Spleen (tissue), 11 donors: ENCODE measurements around the gene SUCLA2. TPM values are rescaled to one million over a fixed set of nuclear protein-coding genes. Genes with fewer than 3 reads are reported as not detected.

Experiments used
- DNase-seq: peaks from one replicate; pipeline ENCODE4 v3.0.0-alpha.2; 2020
- H3K27ac ChIP-seq, 8 donors: fragments of 200-600 bp; sonication (generic) in 7 of 8; 1 replicate in 4 of 8; 2 replicates in 4 of 8; pipeline versions ENCODE4 v1.5.0 to v1.8.0; 2016 to 2021; ENCODE audit warnings: inconsistent platforms in 4 of 8, mild to moderate bottlenecking in 4 of 8, moderate library complexity in 1 of 8
- H3K27me3 ChIP-seq, 7 donors: fragments of 200-600 bp; sonication (generic) in 6 of 7; replicated peaks in 1 of 7; 1 replicate in 4 of 7; 2 replicates in 3 of 7; pipeline versions ENCODE4 v1.5.0 to v1.8.0; 2016 to 2021; ENCODE audit warnings: inconsistent platforms in 3 of 7, mild to moderate bottlenecking in 1 of 7
- H3K36me3 ChIP-seq, 6 donors: fragments of 200-600 bp; sonication (generic) in 5 of 6; 1 replicate in 4 of 6; 2 replicates in 2 of 6; pipeline versions ENCODE4 v1.5.0 to v1.8.0; 2016 to 2021; ENCODE audit warnings: inconsistent platforms in 2 of 6
- H3K4me1 ChIP-seq, 6 donors: fragments of 200-600 bp; sonication (generic) in 5 of 6; 1 replicate in 3 of 6; 2 replicates in 3 of 6; pipeline versions ENCODE4 v1.5.0 to v1.8.0; 2016 to 2021; ENCODE audit warnings: inconsistent platforms in 3 of 6
- H3K4me3 ChIP-seq, 8 donors: fragments of 200-600 bp; sonication (generic) in 7 of 8; 1 replicate in 4 of 8; 2 replicates in 4 of 8; pipeline versions ENCODE4 v1.5.0 to v1.8.0; 2016 to 2021; ENCODE audit warnings: inconsistent platforms in 4 of 8, mild to moderate bottlenecking in 4 of 8, moderate library complexity in 2 of 8
- H3K9me3 ChIP-seq, 8 donors: fragments of 200-600 bp; sonication (generic) in 7 of 8; 1 replicate in 4 of 8; 2 replicates in 4 of 8; pipeline versions ENCODE4 v1.5.0 to v1.8.0; 2016 to 2021; ENCODE audit warnings: inconsistent platforms in 4 of 8
- POLR2A ChIP-seq, 3 donors: fragments of 450-650 bp; IDR thresholded peaks; one replicate each; pipeline ENCODE4 v1.5.1; 2017; ENCODE audit warnings: antibody characterized with exemption in 3 of 3, mild to moderate bottlenecking in 1 of 3
- POLR2AphosphoS5 ChIP-seq, 3 donors: sonication (generic); formaldehyde crosslinking; IDR thresholded peaks; one replicate each; pipeline ENCODE4 v1.5.1; 2017; ENCODE audit warnings: antibody characterized with exemption in 3 of 3
- WGBS, 5 donors: extraction: QIAGEN DNeasy Blood & Tissue Kit in 3 of 5; methylation state at CpG; one replicate each; pipeline versions ENCODE4 v1.1.5 to v1.1.7; 2013 to 2018; 5-methylcytosine and 5-hydroxymethylcytosine counted together
- intact Hi-C: fragments of 100-400 bp; cut with DNase I; formaldehyde crosslinking; loops from one replicate; pipeline ENCODE4 v1.15.0; 2023; ENCODE audit warnings: low total_unique reads
- polyA plus RNA-seq, 3 donors: library from polyadenylated mRNA; stranded (reverse); fragments of 200-250 nt; gene quantifications; one replicate each; pipeline ENCODE4 v1.2.1, GENCODE V29; 2013
- total RNA-seq, 7 donors: library from RNA; depleted of rRNA in 3 of 7; stranded (reverse); fragments of >200 nt in 3 of 7; fragmentation: NEBNext Ultra II Directional in 4 of 7; extraction: Animal tissue kit (Norgen Biotek cat#: 25700) in 4 of 7; gene quantifications; one replicate each; pipeline versions ENCODE4 v1.1.0 to v1.2.1, GENCODE V29; 2016 to 2021
- TF ChIP-seq, protein P1 (sequence below), 11 experiments: fragments of 200-600 bp in 7 of 11; fragments of 450-650 bp in 4 of 11; sonication (generic) in 4 of 11; IDR thresholded peaks in 8 of 11; conservative IDR thresholded peaks in 3 of 11; 1 replicate in 7 of 11; 2 replicates in 4 of 11; pipeline versions ENCODE4 v1.4.0 to v1.8.0; 2016 to 2021; ENCODE audit warnings: antibody characterized with exemption in 11 of 11, inconsistent platforms in 4 of 11, mild to moderate bottlenecking in 1 of 11
- donor health status: healthy with polysubstance abuse.
- donor health status: DM: no; HTN: no; CAD: no; lungs with moderate emphysema.
- donor health status: DM: no; HTN: no; CAD: no.
- donor health status: Bipolar disorder and iron deficiency.
- donor health status: healthy.
- donor health status: DM: no; HTN: no; CAD: no.
- donor health status: DM: yes; HTN: yes; CAD: no.

SUCLA2 gene
- total and polyA plus RNA-seq, 10 donors = 14.4 to 49.6 (median 31.5) TPM

DNA sequence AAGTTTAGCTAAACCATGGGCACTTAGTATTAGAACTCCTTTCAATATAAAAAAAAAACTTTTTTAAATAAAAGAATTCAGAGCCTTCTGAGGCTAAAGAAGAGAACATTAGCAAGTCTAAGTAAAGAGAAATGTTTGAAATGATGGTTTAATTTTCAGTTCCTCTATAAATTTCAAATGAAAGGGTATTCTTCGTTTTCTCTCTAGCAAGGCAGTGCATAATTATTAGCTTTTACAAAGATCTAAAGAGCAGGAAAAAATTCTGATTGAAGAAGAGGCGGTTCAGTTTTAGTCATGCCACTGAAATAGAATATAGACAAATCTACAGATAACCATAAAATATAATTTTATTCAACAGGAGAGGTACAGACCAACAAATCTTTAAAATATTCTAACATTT lies 18.0 kb downstream of the SUCLA2 start:
- Histone ChIP-seq H3K27ac (no peak overlapping the region), H3K9me3 (peaks cover 0 to 8% (median 3%) of the 10 kb centered on the region in 8 donors), H3K4me1 (no peaks in the 10 kb centered on the region), H3K27me3 (no peaks in the 10 kb centered on the region), H3K4me3 (no peak overlapping the region), H3K36me3 (peaks cover 0 to 63% (median 27%) of the 10 kb centered on the region in 6 donors)
- intact Hi-C loops = no loop called here
- 72 to 81% (median 81%) methylated on average over 2 of the region's 2 CpGs for WGBS, 5 donors
- no peak for DNase-seq
- TF ChIP-seq, protein P1, sequence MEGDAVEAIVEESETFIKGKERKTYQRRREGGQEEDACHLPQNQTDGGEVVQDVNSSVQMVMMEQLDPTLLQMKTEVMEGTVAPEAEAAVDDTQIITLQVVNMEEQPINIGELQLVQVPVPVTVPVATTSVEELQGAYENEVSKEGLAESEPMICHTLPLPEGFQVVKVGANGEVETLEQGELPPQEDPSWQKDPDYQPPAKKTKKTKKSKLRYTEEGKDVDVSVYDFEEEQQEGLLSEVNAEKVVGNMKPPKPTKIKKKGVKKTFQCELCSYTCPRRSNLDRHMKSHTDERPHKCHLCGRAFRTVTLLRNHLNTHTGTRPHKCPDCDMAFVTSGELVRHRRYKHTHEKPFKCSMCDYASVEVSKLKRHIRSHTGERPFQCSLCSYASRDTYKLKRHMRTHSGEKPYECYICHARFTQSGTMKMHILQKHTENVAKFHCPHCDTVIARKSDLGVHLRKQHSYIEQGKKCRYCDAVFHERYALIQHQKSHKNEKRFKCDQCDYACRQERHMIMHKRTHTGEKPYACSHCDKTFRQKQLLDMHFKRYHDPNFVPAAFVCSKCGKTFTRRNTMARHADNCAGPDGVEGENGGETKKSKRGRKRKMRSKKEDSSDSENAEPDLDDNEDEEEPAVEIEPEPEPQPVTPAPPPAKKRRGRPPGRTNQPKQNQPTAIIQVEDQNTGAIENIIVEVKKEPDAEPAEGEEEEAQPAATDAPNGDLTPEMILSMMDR (IDR thresholded peaks at IDR 0.05 in 8 of 11, conservative IDR thresholded peaks at IDR 0.05 in 3 of 11) = no peak
- TF ChIP-seq POLR2AphosphoS5 (IDR thresholded peaks at IDR 0.05) (no peak), POLR2A (IDR thresholded peaks at IDR 0.05) (no peak)

GRCh38 chr13:47976325-47976724 lies 24.7 kb downstream of the SUCLA2 start:
- no peaks in the 10 kb centered on the region for H3K27me3 ChIP-seq
- no peak overlapping the region for H3K27ac ChIP-seq
- no peak for TF ChIP-seq POLR2AphosphoS5 (IDR thresholded peaks at IDR 0.05)
- TF ChIP-seq POLR2A (IDR thresholded peaks at IDR 0.05) = no peak
- TF ChIP-seq, protein P1 (IDR thresholded peaks at IDR 0.05 in 8 of 11, conservative IDR thresholded peaks at IDR 0.05 in 3 of 11) = no peak
- H3K9me3 ChIP-seq = peaks cover 0 to 21% (median 14%) of the 10 kb centered on the region in 8 donors
- H3K4me1 ChIP-seq = no peaks in the 10 kb centered on the region
- H3K36me3 ChIP-seq = peaks cover 0 to 77% (median 19%) of the 10 kb centered on the region in 6 donors
- 93 to 100% (median 95%) methylated on average over 1 of the region's 1 CpG for WGBS, 5 donors
- no peak overlapping the region for H3K4me3 ChIP-seq
- no peak for DNase-seq
- intact Hi-C loops = no loop called here

- H3K4me1 ChIP-seq = no peaks in the 10 kb centered on the region
- 97 to 99% (median 98%) methylated on average over 3 of the region's 3 CpGs for WGBS, 5 donors
- no peak overlapping the region for H3K27ac ChIP-seq
- no peak for DNase-seq
- peaks cover 0 to 15% (median 9%) of the 10 kb centered on the region in 8 donors for H3K9me3 ChIP-seq
- H3K36me3 ChIP-seq = peaks cover 0 to 98% (median 60%) of the 10 kb centered on the region in 6 donors
- H3K4me3 ChIP-seq = no peak overlapping the region
- intact Hi-C loops = no loop called here
- TF ChIP-seq, protein P1 (IDR thresholded peaks at IDR 0.05 in 8 of 11, conservative IDR thresholded peaks at IDR 0.05 in 3 of 11) = no peak
- TF ChIP-seq POLR2A (IDR thresholded peaks at IDR 0.05) = no peak
- TF ChIP-seq POLR2AphosphoS5 (IDR thresholded peaks at IDR 0.05) = no peak
- H3K27me3 ChIP-seq = no peaks in the 10 kb centered on the region
These were observed 36.2 kb downstream of the SUCLA2 start for GRCh38 chr13:47964863-47965262.

- Histone ChIP-seq H3K36me3 (peaks cover 0 to 100% (median 58%) of the 10 kb centered on the region in 6 donors), H3K27me3 (no peaks in the 10 kb centered on the region), H3K9me3 (peaks cover 2 to 35% (median 31%) of the 10 kb centered on the region in 8 donors), H3K27ac (no peak overlapping the region), H3K4me1 (no peaks in the 10 kb centered on the region), H3K4me3 (no peak overlapping the region)
- no peak for TF ChIP-seq POLR2AphosphoS5 (IDR thresholded peaks at IDR 0.05)
- TF ChIP-seq, protein P1 (IDR thresholded peaks at IDR 0.05 in 8 of 11, conservative IDR thresholded peaks at IDR 0.05 in 3 of 11) = no peak
- no peak for DNase-seq
- intact Hi-C loops = no loop called here
- WGBS, 5 donors = 94 to 100% (median 97%) methylated on average over 1 of the region's 1 CpG
These were observed 38.8 kb downstream of the SUCLA2 start for GRCh38 chr13:47962237-47962636.
